22Rv1 (cell line): Measurements from ENCODE around the gene HDHD2.

Experiments
- H3K27ac ChIP-seq: fragments of 450-650 bp; 2 replicates; pipeline ENCODE4 v1.5.1; 2017
- ZFX ChIP-seq: fragments of 450-650 bp; IDR thresholded peaks from 2 replicates; pipeline ENCODE4 v1.6.1; 2017; ENCODE audit warnings: antibody characterized with exemption, borderline replicate concordance
- TF ChIP-seq, protein P1 (sequence below): fragments of 450-650 bp; IDR thresholded peaks from 2 replicates; pipeline ENCODE4 v1.5.1; 2017; ENCODE audit warnings: mild to moderate bottlenecking

The HDHD2 gene

DNA sequence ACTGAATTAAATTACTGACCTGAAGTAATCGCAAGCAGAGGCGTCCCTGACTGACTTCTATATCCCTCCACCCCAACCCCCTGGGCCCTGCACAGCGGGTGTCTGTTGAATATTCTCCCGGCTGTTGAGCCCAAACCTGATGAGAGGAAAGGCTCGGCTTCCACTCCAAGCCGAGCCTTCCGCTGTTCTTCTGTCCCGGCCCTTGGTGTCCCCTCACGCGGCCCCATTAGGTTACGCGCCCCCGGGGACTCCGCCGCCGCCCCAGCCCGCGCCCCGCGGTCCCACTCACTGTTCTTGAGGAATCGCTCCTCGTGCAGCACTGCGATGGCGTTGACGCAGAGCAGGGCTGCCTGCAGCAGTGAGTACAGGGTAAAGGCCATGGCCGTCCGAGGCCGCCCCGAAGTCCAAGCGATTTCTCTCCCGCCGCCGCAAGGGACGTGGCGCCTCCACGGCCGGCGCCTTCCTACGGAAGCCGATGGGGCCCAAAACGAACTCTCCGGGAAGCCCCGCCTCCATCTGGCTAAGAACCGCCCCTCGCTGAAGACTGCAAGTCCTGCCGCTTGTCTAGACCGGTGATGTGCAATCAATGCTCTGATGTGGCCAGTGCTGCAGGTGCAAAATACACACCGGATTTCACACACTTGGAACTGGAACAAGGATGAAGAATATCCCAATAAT, 25.7 kb upstream of the HDHD2 start, which contains the start of gene IER3IP1:
Gene IER3IP1 (minus strand): TSS at position 467 of the 678 bp plus-strand sequence. CDS start 87 bp downstream, at position 380.
- TF ChIP-seq ZFX, result no peak
- TF ChIP-seq, protein P1, sequence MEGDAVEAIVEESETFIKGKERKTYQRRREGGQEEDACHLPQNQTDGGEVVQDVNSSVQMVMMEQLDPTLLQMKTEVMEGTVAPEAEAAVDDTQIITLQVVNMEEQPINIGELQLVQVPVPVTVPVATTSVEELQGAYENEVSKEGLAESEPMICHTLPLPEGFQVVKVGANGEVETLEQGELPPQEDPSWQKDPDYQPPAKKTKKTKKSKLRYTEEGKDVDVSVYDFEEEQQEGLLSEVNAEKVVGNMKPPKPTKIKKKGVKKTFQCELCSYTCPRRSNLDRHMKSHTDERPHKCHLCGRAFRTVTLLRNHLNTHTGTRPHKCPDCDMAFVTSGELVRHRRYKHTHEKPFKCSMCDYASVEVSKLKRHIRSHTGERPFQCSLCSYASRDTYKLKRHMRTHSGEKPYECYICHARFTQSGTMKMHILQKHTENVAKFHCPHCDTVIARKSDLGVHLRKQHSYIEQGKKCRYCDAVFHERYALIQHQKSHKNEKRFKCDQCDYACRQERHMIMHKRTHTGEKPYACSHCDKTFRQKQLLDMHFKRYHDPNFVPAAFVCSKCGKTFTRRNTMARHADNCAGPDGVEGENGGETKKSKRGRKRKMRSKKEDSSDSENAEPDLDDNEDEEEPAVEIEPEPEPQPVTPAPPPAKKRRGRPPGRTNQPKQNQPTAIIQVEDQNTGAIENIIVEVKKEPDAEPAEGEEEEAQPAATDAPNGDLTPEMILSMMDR, result peak; percentile 23

DNA sequence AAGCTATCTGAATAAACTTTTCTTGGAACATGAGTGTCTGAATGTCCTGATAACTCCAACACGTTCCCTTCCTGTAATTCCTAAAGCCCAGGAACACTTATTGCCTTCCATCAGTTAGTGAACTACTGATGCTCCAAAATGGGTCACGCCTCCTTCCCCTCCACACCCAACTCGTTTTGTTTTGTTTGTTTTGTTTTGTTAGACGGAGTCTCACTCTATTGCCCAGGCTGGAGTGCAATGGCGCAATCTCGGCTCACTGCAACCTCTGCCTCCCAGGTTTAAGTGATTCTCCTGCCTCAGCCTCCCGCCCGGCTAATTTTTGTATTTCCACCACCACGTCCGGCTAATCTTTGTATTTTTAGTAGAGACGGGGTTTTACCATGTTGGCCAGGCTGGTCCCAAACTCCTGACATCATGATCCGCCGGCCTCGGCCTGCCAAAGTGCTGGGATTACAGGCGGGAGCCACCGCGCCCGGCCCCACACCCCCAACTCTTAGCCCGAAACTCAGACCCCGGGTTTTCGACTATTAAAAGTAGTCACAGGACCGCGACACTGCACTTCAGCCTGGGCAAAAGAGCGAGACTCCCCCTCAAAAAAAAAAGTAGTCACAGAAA, 25.1 kb upstream of the HDHD2 start:
- peak overlapping the region; percentile 69 for H3K27ac ChIP-seq
- TF ChIP-seq ZFX, result no peak
- TF ChIP-seq, protein P1, result no peak

More for the DNA sequence above, 25.7 kb upstream of the HDHD2 start, which contains the start of gene IER3IP1:
- peak within 1 kb of the TSS; percentile 69 for H3K27ac ChIP-seq

DNA sequence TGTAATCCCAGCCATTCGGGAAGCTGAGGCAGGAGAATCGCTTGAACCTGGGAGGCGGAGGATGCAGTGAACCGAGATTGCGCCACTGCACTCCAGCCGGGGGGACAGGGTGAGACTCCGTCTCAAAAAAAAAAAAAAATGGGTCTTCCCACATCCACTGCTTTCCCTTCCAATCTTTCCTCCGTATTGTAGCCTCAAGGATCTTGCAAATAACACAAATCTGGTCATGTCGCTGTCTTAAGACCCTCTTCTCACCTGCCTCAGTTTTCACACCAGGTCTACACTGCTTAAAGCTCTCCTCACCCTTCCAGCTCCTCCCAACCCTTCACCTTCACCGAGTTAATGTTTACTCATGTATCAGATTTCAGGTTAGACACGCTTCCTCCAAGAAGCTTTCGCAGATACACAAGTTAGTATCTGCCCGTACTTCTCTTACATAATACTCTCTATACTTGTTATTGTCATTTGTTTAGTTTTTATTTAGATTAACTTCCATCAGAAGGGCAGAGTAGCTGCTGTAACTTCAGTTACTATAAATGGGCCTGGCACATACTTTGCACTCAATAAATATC, 24.3 kb upstream of the HDHD2 start:
- peak overlapping the region; percentile 69 for H3K27ac ChIP-seq
- TF ChIP-seq, protein P1, result no peak
- no peak for TF ChIP-seq ZFX

DNA sequence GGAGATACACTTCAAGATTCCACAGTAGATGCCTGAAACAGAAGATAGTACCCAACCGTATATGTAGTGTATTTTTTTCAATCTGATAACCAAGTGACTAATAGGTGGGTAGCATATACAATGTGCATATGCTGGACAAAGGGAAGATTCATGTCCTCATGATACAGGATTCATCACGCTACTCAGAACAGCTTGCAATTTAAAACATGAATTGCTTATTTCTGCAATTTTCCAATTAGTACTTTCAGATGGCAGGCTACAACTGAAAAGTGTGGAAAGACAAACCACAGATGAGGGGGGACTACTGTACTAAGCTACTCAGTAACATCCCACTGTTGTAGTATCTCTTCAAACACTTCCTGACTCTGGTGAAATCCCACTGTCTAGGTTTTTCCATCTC, 22.2 kb upstream of the HDHD2 start:
- no peak overlapping the region for H3K27ac ChIP-seq
- TF ChIP-seq, protein P1, result no peak
- TF ChIP-seq ZFX, result no peak

DNA sequence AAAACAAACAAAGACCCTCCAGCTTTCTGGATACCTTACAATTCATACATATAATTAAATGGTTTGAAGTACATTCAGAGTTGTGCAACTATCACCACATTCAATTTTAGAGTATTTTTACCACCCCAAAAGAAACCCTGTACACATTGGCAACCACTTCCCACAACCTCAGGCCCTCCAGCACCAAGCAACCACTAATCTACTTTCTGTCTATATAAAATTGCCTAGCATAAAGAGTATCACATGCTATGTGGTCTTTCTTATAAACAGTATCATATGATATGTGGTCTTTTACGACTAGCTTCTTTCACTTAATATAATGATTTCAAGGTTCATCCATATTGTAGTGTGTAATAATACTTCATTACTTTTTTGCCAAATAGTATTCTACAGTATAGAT, 18.6 kb upstream of the HDHD2 start:
- TF ChIP-seq, protein P1, result no peak
- TF ChIP-seq ZFX, result no peak

DNA sequence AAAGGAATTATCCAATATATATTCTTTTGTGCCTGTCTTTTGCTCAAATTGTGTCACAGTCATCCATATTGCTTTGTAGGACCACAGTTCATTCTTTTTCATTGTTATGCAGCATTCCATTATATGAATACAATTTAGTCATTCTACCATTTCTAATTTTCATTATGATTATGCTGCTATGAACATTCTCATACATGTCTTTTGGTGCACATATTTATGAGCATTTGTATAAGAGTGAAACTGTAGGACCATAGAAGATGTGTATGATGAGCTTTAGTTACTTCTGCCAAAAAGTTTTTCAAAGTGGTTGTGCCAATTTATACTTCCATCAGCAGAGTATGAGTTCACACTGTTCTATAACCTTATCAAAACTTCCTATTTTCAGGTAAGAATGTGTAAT, 18.2 kb upstream of the HDHD2 start:
- no peak overlapping the region for H3K27ac ChIP-seq
- TF ChIP-seq, protein P1, result no peak
- no peak for TF ChIP-seq ZFX

More for the DNA sequence above, 18.6 kb upstream of the HDHD2 start:
- H3K27ac ChIP-seq, result no peak overlapping the region

DNA sequence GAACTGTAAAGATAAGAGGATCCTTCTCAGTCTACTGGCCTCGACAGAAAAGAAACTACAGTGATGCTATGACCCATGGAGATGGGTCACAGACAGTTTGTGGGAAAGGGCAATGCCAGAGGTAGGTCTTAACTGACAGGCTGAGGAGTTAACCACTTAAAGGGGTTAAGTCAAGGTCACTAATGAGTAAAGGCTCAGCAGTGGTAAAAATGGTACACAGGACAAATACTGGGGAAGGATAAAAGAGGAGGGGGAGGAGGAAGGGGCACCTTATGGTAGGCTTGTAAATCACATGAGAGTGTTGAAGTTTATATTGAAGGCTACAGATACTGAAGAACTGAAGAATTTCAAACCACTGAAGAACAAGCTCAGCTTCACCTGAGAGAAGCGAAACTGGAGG, 16.0 kb upstream of the HDHD2 start:
- TF ChIP-seq ZFX, result no peak
- TF ChIP-seq, protein P1, result no peak
- H3K27ac ChIP-seq, result no peak overlapping the region
